GM12875 (cell line): ENCODE measurements around the gene OR2Z1.

ENCODE experiments used
- H3K4me3 ChIP-seq: one replicate; pipeline ENCODE4 v1.5.1; 2011; ENCODE audit warnings: low read depth, low read length, control low read depth
- TF ChIP-seq, protein P1 (sequence below): IDR thresholded peaks from 2 replicates; pipeline ENCODE4 v1.5.1; 2011; ENCODE audit warnings: low read depth, mild to moderate bottlenecking, control low read depth, inconsistent platforms, low read length, moderate library complexity, borderline replicate concordance; ENCODE audit not compliant: insufficient read depth

OR2Z1 gene

DNA sequence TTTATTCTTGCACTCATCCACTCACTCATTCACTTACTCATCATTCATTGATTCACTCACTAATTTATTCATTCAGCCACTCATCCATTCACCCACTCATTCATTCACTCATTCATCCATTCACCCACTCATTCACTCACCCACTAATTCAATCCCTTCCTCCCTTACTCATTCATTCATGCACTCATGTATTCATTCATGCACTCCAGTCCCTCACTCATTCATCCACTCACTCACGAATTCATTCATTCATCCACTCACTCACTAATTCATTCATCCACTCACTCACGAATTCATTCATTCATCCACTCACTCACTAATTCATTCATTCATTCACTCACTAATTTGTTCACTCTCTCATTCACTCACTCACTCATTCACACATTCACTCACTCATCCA lies 39.0 kb upstream of the OR2Z1 start:
- no peak overlapping the region for H3K4me3 ChIP-seq
- TF ChIP-seq, protein P1, sequence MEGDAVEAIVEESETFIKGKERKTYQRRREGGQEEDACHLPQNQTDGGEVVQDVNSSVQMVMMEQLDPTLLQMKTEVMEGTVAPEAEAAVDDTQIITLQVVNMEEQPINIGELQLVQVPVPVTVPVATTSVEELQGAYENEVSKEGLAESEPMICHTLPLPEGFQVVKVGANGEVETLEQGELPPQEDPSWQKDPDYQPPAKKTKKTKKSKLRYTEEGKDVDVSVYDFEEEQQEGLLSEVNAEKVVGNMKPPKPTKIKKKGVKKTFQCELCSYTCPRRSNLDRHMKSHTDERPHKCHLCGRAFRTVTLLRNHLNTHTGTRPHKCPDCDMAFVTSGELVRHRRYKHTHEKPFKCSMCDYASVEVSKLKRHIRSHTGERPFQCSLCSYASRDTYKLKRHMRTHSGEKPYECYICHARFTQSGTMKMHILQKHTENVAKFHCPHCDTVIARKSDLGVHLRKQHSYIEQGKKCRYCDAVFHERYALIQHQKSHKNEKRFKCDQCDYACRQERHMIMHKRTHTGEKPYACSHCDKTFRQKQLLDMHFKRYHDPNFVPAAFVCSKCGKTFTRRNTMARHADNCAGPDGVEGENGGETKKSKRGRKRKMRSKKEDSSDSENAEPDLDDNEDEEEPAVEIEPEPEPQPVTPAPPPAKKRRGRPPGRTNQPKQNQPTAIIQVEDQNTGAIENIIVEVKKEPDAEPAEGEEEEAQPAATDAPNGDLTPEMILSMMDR: no peak

DNA sequence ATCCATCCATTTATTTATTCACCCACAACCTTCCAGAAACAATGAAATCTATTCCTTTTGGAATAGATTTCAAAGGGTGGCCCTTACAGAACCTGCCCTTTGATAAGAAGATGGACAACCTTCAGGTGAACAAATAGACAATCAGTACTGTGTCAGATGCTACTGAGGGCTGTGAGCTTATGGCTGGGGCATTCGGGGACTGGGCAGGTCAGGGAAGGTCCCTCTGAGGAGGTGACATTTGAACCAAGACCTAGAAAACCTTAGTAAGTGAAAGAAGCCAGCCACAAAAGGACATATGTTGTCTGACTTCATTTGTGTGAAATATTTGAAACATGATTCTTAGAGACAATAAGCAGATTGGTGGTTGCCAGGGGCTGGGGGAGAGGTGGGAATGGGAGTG lies 38.5 kb upstream of the OR2Z1 start:
- TF ChIP-seq, protein P1: no peak
- H3K4me3 ChIP-seq: no peak overlapping the region

DNA sequence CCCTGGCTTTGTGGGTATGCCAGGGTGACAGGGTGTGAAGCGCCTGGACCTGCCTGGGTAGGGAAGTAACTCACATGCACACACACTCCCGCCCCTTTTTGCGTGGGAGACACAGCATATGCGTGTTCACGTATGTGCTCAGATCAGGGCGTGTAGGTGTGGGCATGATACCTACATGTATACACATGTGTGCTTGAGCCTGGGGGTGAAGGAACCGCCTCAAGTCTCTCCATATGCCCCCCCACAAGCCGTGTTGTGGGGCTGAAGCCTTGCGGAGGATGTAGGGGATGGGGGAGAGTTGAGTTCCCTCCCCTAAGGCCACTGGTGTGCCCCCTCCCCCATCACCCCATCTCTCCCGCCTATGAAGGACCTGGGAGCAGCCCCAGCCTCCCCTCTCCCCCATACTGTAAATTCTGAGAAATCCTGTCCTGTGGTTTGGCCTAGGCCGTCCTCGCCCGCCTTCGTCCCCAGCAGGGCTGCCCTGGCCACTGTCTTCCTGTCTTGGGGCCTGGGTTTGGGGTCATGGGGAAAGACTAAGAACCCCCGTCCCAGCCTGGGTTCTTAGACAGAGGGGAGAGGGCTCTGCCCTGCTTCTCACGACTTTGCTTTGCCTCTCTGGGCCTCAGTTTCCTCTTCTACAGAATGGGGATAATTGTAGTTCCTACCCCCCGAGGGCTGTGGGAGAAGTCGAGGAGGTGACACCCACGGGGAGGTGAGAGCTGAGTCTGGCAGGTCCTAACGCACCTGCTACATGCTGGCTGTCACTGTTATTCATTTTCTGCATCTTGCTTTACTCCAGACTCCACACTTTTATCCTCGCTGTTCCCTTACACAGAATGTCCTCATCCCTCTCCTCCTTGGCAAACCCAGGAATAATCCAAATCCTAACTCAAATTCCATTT lies 37.2 kb upstream of the OR2Z1 start:
- TF ChIP-seq, protein P1: no peak

DNA sequence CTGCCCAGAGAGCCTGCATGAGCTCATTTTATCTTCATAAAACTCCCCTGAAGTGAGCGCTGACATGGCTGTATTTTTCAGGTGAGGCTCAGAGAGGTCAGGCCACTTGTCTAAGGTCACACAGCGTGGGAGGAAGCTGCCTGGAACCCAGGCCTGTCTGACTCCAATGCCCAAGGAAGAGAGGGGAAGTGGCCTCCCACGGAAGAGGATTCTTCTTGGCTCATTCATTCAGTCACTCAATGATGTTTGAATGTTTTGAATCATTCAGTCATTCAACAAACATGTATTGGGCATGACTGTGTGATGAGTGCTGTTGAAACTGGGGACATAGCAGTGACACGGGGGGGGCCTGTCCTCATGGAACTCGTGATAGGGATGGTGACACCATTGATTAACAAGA lies 34.9 kb upstream of the OR2Z1 start:
- H3K4me3 ChIP-seq: no peak overlapping the region
- TF ChIP-seq, protein P1: no peak

More for the DNA sequence above, 37.2 kb upstream of the OR2Z1 start:
- no peak overlapping the region for H3K4me3 ChIP-seq

DNA sequence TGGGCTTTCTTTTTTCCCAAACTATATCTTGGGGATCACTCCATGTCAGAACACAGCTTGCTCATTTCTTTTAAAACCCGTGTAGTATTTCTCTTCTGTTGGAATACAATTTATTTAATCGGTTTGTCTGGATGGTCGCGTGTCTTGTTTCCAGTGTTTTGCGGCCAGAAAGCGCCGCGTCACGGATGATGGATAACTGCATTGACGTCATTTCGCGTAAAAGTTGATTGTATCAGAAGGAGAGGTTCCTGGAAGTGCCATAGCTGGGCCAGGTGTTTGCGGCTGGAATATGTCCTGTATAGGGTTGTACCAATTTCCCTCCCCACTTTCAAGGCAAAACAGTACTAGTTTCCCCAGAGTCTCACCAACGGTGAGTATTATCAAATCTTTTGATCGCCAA lies 32.5 kb upstream of the OR2Z1 start:
- TF ChIP-seq, protein P1: no peak
- no peak overlapping the region for H3K4me3 ChIP-seq

DNA sequence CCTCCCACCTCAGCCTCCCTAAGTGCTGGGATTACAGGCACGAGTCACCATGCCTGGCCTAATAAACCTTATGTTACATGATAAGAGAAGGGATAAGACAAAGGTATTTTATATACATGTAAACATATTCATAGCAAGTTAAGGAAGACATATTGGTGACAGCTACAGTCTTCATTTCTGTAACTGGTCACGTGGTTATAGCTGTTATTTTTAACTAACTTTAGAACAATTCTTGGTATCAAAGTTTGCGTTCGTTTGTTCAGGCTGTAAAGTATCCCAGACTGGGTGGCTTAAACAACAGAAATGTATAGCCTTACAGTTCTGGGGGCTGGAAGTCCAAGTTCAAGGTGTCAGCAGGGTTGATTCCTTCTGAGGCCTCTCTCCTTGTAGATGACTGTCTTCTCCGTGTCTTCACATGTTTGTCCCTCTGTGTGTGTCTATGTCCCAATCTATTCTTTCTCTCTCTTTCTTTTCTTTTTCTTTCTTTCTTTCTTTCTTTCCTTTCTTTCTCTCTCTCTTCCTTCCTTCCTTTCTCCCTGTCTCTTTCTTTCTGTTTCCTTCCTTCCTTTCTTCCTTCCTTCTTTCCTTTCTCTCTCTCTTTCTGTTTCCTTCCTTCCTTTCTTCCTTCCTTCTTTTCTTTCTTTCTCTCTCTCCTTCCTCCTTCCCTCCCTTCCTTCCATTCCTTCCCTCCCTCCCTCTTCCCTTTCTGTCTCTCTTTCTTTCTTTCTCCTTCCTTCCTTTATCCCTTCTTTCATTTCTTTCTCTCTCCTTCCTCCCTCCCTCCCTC lies 30.5 kb upstream of the OR2Z1 start:
- TF ChIP-seq, protein P1: no peak

More for the DNA sequence above, 30.5 kb upstream of the OR2Z1 start:
- no peak overlapping the region for H3K4me3 ChIP-seq
